Measurements from ENCODE around the gene SFMBT2.

The SFMBT2 gene

DNA sequence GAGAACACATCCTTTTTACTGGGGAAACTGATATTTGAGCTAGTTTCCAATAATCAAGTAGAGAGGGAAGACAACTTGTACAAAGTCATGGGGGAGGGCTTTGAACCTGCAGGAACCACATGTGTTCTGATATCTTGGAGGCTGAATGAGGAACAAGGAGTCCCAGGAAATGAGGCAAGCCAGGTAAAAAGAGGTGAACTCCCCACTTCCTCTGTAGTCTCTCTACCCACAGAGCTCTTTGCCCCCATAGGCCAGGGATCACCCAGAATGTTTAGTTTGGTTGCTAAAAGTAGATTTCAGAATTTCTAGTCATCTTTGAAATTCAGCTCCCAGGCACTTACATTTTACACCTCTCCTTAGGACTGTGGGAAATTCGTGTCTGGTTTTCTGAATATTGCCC is 276.4 kb downstream of the SFMBT2 start:
- no peak overlapping the region for H2AFZ ChIP-seq (ENCODE audit: low read depth, low read length)
- no peak overlapping the region for H3K4me3 ChIP-seq (ENCODE audit: low read length)
- H3K9me3 ChIP-seq (ENCODE audit: low read length) = no peaks in the 10 kb centered on the region
- no peaks in the 10 kb centered on the region for H3K27me3 ChIP-seq (ENCODE audit: insufficient read depth, low read length)
- no peaks in the 10 kb centered on the region for H3K36me3 ChIP-seq (ENCODE audit: insufficient read depth, low read length)
- H3K4me1 ChIP-seq (ENCODE audit: insufficient read depth, low read length) = no peaks in the 10 kb centered on the region

DNA sequence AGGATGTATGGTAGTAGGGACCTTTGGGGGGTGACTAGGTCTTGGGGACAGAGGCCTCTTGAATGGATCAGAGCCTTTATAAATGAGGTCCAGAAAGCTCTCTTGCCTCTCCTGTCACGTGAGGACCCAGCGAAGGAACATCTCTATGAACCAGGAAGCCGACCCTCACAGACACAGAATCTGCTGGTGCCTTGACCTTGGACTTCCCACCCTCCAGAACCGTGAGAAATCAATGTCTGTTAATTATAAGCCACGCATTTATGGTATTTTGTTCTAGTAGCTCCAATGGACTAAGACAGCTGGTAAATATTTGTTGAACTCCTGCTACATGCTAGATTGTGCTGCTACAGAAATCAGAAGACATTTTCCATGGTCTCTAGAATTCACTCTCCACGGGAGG is 276.9 kb downstream of the SFMBT2 start:
- no peaks in the 10 kb centered on the region for H3K36me3 ChIP-seq (ENCODE audit: insufficient read depth, low read length)
- H3K27me3 ChIP-seq (ENCODE audit: insufficient read depth, low read length) = no peaks in the 10 kb centered on the region
- no peaks in the 10 kb centered on the region for H3K4me1 ChIP-seq (ENCODE audit: insufficient read depth, low read length)
- no peak overlapping the region for H3K4me3 ChIP-seq (ENCODE audit: low read length)
- no peak overlapping the region for H2AFZ ChIP-seq (ENCODE audit: low read depth, low read length)
- H3K9me3 ChIP-seq (ENCODE audit: low read length) = no peaks in the 10 kb centered on the region

DNA sequence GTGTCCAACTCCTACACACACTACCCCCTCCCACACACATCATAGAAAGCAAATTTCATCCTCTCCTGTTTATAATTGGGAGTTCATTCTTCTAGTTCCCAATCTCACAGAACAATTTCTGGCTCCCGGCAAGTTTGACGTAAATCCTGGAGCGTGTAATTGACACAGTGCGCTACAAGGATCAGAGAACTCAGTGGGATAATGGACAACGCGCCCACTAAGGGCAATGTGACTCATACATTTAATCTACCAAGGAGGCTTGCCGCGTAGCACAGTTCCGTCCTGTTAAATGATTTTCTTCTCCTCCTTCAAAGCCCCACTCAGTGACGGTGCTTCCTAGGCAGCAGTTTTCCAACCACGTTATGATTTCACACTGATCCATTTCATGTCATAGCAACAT is 277.6 kb downstream of the SFMBT2 start:
- no peak overlapping the region for H3K4me3 ChIP-seq (ENCODE audit: low read length)
- H3K27me3 ChIP-seq (ENCODE audit: insufficient read depth, low read length) = no peaks in the 10 kb centered on the region
- no peaks in the 10 kb centered on the region for H3K9me3 ChIP-seq (ENCODE audit: low read length)
- H3K4me1 ChIP-seq (ENCODE audit: insufficient read depth, low read length) = no peaks in the 10 kb centered on the region
- no peaks in the 10 kb centered on the region for H3K36me3 ChIP-seq (ENCODE audit: insufficient read depth, low read length)
- no peak overlapping the region for H2AFZ ChIP-seq (ENCODE audit: low read depth, low read length)

DNA sequence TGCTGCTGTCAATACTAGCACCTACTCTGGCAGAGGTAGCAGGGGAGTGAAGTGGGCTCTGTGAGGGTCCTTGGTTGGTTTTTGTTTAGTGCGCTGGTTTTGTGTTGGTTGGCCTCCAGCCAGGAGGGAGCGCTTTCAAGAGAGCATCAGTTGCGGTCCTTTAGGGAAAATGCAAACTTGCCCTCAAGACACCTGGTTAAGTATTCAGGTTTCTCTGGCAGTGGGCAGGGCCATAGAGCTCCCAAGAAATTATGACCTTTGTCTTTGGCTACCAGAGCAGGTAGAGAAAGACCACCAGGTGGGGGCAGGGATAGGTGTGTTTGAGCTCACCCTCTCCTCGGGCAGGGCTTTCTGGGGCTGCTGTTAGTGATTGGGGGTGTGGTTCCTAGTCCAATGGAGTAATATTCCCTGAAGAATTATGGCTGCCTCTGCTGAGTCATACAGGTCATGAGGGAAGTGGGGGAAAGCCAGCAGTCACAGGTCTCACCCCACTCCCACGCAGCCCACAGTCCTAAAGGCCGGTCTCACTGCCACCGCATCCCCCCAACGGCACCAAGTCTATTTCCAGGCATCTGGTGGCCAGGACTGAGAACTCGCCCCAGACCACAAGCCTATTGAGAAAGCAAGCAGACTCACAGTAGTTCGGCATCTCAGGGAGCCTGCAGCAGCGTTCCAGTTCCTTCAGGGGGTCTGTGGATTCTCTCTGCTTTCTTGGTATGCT is 280.5 kb downstream of the SFMBT2 start:
- H3K36me3 ChIP-seq (ENCODE audit: insufficient read depth, low read length) = no peaks in the 10 kb centered on the region
- no peaks in the 10 kb centered on the region for H3K4me1 ChIP-seq (ENCODE audit: insufficient read depth, low read length)
- H2AFZ ChIP-seq (ENCODE audit: low read depth, low read length) = no peak overlapping the region
- no peak overlapping the region for H3K4me3 ChIP-seq (ENCODE audit: low read length)
- H3K27me3 ChIP-seq (ENCODE audit: insufficient read depth, low read length) = no peaks in the 10 kb centered on the region
- H3K9me3 ChIP-seq (ENCODE audit: low read length) = no peaks in the 10 kb centered on the region

DNA sequence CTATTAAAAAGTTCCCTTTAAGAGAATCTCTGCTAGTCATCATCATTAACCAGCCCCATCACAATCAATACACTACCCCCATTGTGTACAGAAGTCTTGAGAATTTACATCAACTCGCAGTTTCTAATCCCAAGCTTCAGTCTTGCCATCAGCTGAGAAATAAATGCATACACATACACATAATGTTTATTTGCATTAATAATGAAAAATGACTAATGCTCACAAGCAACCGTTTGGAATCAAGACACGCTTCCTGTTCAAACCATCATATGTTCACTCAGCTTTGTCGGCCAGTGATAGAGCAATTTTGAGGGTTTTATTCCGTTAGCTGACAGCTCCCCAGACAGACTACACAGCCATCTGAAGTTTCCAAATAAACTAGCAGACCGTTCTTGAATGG is 287.1 kb downstream of the SFMBT2 start:
- Histone ChIP-seq H2AFZ (ENCODE audit: low read depth, low read length) (no peak overlapping the region), H3K4me1 (ENCODE audit: insufficient read depth, low read length) (no peaks in the 10 kb centered on the region), H3K4me3 (ENCODE audit: low read length) (no peak overlapping the region), H3K27me3 (ENCODE audit: insufficient read depth, low read length) (no peaks in the 10 kb centered on the region), H3K36me3 (ENCODE audit: insufficient read depth, low read length) (no peaks in the 10 kb centered on the region), H3K9me3 (ENCODE audit: low read length) (no peaks in the 10 kb centered on the region)

DNA sequence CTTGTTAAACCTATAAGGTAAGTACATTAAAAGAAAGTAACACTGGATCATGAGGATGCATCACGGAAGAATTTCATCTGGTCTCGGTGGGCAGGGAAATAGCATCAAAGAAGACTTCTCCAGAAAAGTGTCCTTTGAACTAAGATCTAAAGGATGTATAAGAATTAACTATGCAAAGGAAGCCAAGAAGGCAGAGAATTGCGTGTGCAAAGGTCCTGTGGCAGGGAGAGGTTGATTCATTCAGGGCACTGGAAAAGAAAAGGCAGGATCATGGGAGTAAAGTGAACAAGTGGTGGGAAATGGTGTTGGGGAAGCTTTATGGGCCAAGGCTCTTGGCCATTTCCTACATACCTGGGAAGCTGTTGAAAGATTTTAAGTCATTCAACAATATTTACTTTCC is 288.3 kb downstream of the SFMBT2 start:
- no peak overlapping the region for H2AFZ ChIP-seq (ENCODE audit: low read depth, low read length)
- no peaks in the 10 kb centered on the region for H3K27me3 ChIP-seq (ENCODE audit: insufficient read depth, low read length)
- H3K9me3 ChIP-seq (ENCODE audit: low read length) = no peaks in the 10 kb centered on the region
- H3K4me3 ChIP-seq (ENCODE audit: low read length) = no peak overlapping the region
- H3K36me3 ChIP-seq (ENCODE audit: insufficient read depth, low read length) = no peaks in the 10 kb centered on the region
- no peaks in the 10 kb centered on the region for H3K4me1 ChIP-seq (ENCODE audit: insufficient read depth, low read length)

DNA sequence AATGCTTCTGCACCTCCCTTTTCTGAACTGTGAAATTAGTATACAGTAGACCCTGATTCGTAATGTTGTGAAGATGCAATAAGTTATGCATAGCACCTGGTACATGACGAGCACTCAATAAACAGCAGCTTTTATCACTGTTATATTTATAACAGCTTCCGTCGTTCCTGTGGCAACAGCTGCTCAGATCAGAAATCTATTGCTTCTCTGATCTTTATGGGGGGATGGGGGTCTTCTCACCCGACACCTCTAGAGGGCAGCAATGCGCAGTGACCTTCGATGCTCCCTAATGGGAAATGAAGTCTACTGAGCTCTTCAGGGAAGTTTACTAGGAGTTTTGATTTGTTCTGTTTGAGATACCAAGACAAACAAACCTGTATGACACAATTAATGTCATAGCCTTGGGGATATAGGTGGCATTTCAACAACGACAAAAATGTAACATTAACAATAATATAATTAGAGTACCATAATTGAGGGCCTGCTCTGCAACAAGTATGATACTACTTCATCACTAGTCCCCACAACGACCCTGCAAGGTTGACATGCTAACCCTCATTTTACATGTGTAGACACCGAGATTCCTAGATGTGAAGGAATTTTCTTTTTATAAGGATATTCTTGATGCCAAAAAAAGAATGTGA is 289.6 kb downstream of the SFMBT2 start:
- Histone ChIP-seq H2AFZ (ENCODE audit: low read depth, low read length) (no peak overlapping the region), H3K27me3 (ENCODE audit: insufficient read depth, low read length) (no peaks in the 10 kb centered on the region), H3K4me1 (ENCODE audit: insufficient read depth, low read length) (no peaks in the 10 kb centered on the region), H3K9me3 (ENCODE audit: low read length) (no peaks in the 10 kb centered on the region), H3K36me3 (ENCODE audit: insufficient read depth, low read length) (no peaks in the 10 kb centered on the region), H3K4me3 (ENCODE audit: low read length) (no peak overlapping the region)

DNA sequence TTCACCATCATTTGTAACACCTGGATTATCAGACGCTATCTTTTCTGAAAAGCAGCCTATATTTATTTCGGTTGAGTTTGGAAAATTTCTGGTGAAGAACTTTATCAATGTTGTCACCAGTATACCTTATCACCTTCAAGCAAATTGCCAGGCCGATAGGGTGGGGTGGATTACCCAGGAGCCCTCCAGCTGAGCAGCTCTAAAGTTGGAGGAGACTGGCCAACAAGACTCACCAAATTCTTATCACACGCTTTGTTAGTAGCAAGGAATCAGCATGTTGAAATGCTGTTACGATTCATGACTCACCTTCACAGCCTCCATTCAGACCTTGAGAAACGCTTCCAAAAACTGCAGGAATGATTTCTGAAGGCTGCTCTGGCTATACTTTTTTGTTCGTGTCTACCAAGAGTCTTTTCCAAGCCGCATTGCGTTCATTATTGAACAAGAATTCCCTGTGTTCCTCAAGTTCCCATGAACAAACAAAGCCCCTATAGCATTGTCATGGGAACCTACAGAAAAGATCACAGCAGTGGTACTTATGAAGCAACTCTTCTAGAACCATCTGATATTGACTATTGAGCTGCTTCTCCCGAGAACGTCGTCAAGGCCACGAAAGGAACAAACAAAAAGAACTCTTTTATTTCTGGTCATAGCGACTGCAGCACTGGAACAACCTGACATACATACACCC is 291.4 kb downstream of the SFMBT2 start:
- Histone ChIP-seq H3K4me1 (ENCODE audit: insufficient read depth, low read length) (no peaks in the 10 kb centered on the region), H3K9me3 (ENCODE audit: low read length) (no peaks in the 10 kb centered on the region), H3K27me3 (ENCODE audit: insufficient read depth, low read length) (no peaks in the 10 kb centered on the region), H3K36me3 (ENCODE audit: insufficient read depth, low read length) (no peaks in the 10 kb centered on the region), H2AFZ (ENCODE audit: low read depth, low read length) (no peak overlapping the region), H3K4me3 (ENCODE audit: low read length) (no peak overlapping the region)

DNA sequence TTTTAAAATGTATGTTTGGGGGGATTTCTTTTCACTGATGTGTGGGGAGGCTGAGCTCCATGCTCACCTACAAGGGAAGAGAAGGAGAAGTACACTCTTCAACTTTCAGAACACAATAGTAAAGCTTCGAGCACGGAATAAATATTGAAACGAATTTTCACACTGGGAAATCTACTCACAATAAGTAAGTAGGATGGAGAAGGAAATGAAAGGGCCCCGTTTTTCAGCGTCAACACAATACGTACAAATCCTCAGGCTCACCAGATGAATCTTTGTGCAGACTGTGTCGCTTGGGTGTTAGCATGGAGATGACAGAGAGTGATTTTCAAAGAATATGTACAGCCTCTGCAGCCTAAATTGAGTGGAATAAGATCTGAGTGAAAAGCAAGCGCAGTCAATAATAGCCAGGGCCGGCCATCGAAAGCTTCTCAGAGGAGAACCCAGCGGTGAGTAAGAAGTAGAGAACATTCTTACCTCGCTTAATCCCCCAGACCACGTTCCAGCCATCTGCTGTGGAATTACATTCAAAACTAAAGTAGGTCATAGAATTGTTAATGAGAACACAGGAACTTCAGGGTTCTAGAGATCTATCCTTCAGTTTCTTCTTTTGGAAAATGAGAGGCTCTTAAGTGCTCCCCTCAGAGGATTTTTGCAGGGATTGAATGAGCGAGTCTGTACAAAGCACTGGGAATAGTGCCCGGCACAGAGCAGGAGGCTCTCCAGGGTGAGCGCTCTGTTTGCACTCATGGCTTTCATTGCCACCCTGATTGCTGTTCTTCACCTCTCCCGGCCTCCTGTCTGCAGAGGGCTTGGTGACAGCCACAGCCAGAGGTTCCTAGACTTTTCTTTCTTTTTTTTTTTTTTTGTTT is 292.8 kb downstream of the SFMBT2 start:
- no peaks in the 10 kb centered on the region for H3K36me3 ChIP-seq (ENCODE audit: insufficient read depth, low read length)
- H2AFZ ChIP-seq (ENCODE audit: low read depth, low read length) = no peak overlapping the region
- no peaks in the 10 kb centered on the region for H3K27me3 ChIP-seq (ENCODE audit: insufficient read depth, low read length)
- H3K9me3 ChIP-seq (ENCODE audit: low read length) = no peaks in the 10 kb centered on the region
- no peak overlapping the region for H3K4me3 ChIP-seq (ENCODE audit: low read length)
- H3K4me1 ChIP-seq (ENCODE audit: insufficient read depth, low read length) = no peaks in the 10 kb centered on the region

DNA sequence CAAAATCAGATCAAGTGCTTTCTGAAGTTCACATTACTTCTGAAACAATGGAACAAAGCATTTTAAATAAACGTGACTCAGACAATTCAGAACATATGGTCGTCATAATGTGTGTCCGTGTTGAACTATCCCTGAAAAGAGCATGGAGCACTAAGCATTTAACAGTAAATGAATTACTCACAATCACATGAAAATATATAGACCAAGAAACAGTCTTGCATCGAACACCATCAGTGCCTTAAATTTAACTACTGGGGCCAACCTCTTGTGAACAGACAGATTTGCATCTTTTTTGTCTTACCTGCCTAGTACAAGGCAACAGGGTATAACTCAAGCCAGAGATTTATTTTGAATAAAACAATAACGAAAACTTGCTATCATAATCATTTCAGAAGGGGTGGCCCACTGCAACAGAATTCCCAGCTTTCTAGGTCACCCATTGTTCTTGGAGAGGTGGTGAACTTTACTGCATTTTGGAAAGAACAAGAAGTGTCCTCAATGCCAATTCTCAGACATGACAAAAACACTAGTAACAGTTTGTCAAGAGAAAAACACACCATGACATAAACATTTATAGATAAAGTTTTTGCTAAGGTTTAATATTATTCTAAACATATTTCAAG is 293.5 kb downstream of the SFMBT2 start:
- no peaks in the 10 kb centered on the region for H3K36me3 ChIP-seq (ENCODE audit: insufficient read depth, low read length)
- no peak overlapping the region for H2AFZ ChIP-seq (ENCODE audit: low read depth, low read length)
- no peaks in the 10 kb centered on the region for H3K27me3 ChIP-seq (ENCODE audit: insufficient read depth, low read length)
- H3K4me1 ChIP-seq (ENCODE audit: insufficient read depth, low read length) = no peaks in the 10 kb centered on the region
- H3K4me3 ChIP-seq (ENCODE audit: low read length) = no peak overlapping the region
- no peaks in the 10 kb centered on the region for H3K9me3 ChIP-seq (ENCODE audit: low read length)

DNA sequence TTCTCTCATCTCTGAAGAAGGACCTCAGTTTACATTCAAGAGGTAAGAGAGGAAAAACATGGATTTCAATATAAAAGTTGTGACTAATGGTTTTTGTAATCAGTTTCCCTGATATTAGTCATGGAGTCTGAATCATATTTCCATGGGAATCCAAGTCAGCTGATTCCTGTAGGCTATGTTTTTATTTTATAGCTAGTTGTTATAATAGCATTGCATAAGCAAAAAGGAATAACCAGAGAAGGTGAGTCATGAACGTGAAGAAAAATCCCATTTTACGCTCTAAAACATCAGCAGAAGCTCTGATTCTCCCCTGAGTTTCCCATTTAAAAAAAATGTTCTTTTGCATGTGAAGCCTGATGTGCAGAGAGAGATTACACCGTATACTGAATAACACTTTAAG is 299.3 kb downstream of the SFMBT2 start:
- Histone ChIP-seq H3K27me3 (ENCODE audit: insufficient read depth, low read length) (no peaks in the 10 kb centered on the region), H3K9me3 (ENCODE audit: low read length) (no peaks in the 10 kb centered on the region), H3K4me3 (ENCODE audit: low read length) (no peak overlapping the region), H2AFZ (ENCODE audit: low read depth, low read length) (no peak overlapping the region), H3K4me1 (ENCODE audit: insufficient read depth, low read length) (no peaks in the 10 kb centered on the region), H3K36me3 (ENCODE audit: insufficient read depth, low read length) (no peaks in the 10 kb centered on the region)

DNA sequence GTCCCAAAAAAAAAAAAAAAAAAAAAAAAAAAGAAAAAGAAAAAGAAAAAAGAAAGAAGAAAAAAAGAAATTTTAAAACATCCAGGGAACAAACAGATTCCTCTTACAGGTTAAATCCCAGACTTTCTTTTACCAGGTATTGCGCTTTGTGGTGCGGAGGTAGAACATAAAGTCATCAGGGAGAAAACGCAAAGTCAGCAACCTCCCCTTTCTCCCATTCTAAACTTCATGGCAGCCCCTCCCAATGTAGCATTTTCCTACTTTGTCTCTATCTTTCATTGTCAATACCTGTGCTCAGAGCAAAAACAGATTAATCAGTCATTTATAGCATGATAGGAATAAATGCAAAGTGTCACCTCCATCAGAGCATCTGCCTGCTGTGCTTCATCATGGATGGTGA is 299.7 kb downstream of the SFMBT2 start:
- Histone ChIP-seq H3K27me3 (ENCODE audit: insufficient read depth, low read length) (no peaks in the 10 kb centered on the region), H3K4me3 (ENCODE audit: low read length) (no peak overlapping the region), H2AFZ (ENCODE audit: low read depth, low read length) (no peak overlapping the region), H3K4me1 (ENCODE audit: insufficient read depth, low read length) (no peaks in the 10 kb centered on the region), H3K36me3 (ENCODE audit: insufficient read depth, low read length) (no peaks in the 10 kb centered on the region), H3K9me3 (ENCODE audit: low read length) (no peaks in the 10 kb centered on the region)
